NCI-H774 (cell line): Measurements from ENCODE around the gene FYB1.

ENCODE experiments used
- DNase-seq: peaks from one replicate; lab custom pipeline; 2025; lab: John Stamatoyannopoulos, UW

Gene FYB1

GRCh38 chr5:39119404-39120051, 99.8 kb downstream of the FYB1 start:
- DNase-seq = no peak

GRCh38 chr5:39118638-39119037, 100.7 kb downstream of the FYB1 start:
- DNase-seq = no peak

GRCh38 chr5:39117401-39117800, 102.0 kb downstream of the FYB1 start:
- DNase-seq = no peak

GRCh38 chr5:39116344-39117170, 102.8 kb downstream of the FYB1 start:
- no peak for DNase-seq

- no peak for DNase-seq
Measured at GRCh38 chr5:39115644-39116343, 103.6 kb downstream of the FYB1 start.

GRCh38 chr5:39114155-39114554, 105.2 kb downstream of the FYB1 start:
- DNase-seq = no peak

GRCh38 chr5:39113354-39113953, 105.9 kb downstream of the FYB1 start:
- DNase-seq = no peak

- DNase-seq = no peak
Measured at GRCh38 chr5:39109606-39110005, 109.8 kb downstream of the FYB1 start.

GRCh38 chr5:39108987-39109386, 110.4 kb downstream of the FYB1 start:
- DNase-seq = no peak

GRCh38 chr5:39107350-39107749, 112.0 kb downstream of the FYB1 start:
- DNase-seq = no peak

GRCh38 chr5:39106322-39106721, 113.0 kb downstream of the FYB1 start:
- no peak for DNase-seq

GRCh38 chr5:39104221-39104620, 115.1 kb downstream of the FYB1 start:
- no peak for DNase-seq

GRCh38 chr5:39102684-39103155, 116.6 kb downstream of the FYB1 start:
- no peak for DNase-seq

GRCh38 chr5:39100851-39101396, 118.4 kb downstream of the FYB1 start:
- DNase-seq = no peak

GRCh38 chr5:39100301-39100850, 119.0 kb downstream of the FYB1 start:
- no peak for DNase-seq

GRCh38 chr5:39099831-39100230, 119.5 kb downstream of the FYB1 start:
- DNase-seq = no peak

- DNase-seq = no peak
Measured at GRCh38 chr5:39093352-39093751, 126.0 kb downstream of the FYB1 start.

- DNase-seq = no peak
Measured at GRCh38 chr5:39092581-39093351, 126.6 kb downstream of the FYB1 start.

- DNase-seq = no peak
Measured at GRCh38 chr5:39091940-39092580, 127.3 kb downstream of the FYB1 start.

- DNase-seq = no peak
Measured at GRCh38 chr5:39083968-39084367, 135.4 kb downstream of the FYB1 start.
